ENCODE measurements around the gene SMYD3.

Gene SMYD3

GRCh38 chr1:245797592-245798348 is 709.3 kb downstream of the SMYD3 start:
- Histone ChIP-seq H3K4me3 (ENCODE audit: low read length) (no peak overlapping the region), H3K27me3 (replicated peaks; ENCODE audit: control insufficient read depth, insufficient read depth, low read length) (no peaks in the 10 kb centered on the region), H3K9me3 (ENCODE audit: control insufficient read depth, low read length) (no peaks in the 10 kb centered on the region), H3K36me3 (ENCODE audit: control insufficient read depth, insufficient read depth, low read length, severe bottlenecking) (no peaks in the 10 kb centered on the region), H3K9ac (ENCODE audit: low read length) (no peak overlapping the region), H3K4me1 (ENCODE audit: control insufficient read depth, insufficient read depth, low read length) (peaks cover 3% of the 10 kb centered on the region)
- DNase-seq (ENCODE audit: low read depth), result peak; percentile 51

DNA sequence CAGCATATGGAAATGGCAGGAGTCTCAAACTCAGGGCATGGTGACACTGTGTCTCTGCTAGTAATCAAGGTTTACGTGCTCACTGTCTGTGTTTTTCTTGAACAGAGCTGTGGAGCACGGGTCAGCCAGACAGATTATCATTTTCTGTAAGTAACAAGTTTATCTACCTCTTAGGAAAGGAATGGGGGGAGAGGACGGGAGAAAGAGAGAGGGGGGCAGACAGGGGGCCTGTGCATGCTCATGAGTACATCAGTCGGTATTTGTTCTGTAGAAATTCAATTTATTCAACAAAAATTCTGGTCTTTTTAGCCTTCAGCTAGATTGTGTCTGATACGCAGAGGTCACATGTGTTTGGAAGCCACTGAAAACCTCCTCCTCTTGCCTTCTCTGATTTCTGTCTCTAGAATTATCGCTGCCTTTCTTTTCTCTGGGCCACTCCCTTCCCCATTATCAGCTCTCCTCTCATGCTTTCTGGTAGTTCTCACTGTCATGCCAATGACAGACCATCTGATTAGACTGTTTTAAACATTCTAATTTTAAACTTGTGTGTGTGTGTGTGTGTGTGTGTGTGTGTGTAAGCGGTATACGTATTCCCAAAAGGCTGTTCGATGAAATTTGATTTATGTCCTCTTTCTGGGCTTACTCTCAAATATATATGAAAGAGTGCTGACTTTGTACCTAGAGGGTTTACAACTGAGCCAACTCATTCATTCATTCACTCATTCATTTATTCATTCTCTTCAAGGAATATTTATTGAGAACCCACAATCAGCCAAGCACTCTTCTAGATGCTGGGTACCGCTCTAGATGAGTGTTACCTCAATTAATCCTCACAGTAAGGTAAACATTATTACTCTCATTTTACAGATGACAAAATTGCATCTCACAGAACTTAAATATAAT is 715.4 kb downstream of the SMYD3 start:
- H3K36me3 ChIP-seq (ENCODE audit: control insufficient read depth, insufficient read depth, low read length, severe bottlenecking), result no peaks in the 10 kb centered on the region
- H3K4me3 ChIP-seq (ENCODE audit: low read length), result no peak overlapping the region
- peak overlapping the region; percentile 30 for H3K9ac ChIP-seq (ENCODE audit: low read length)
- no peaks in the 10 kb centered on the region for H3K27me3 ChIP-seq (replicated peaks; ENCODE audit: control insufficient read depth, insufficient read depth, low read length)
- DNase-seq (ENCODE audit: low read depth), result no peak
- H3K9me3 ChIP-seq (ENCODE audit: control insufficient read depth, low read length), result no peaks in the 10 kb centered on the region
- peaks cover 38% of the 10 kb centered on the region for H3K4me1 ChIP-seq (ENCODE audit: control insufficient read depth, insufficient read depth, low read length)

- Histone ChIP-seq H3K9ac (ENCODE audit: low read length) (peak overlapping the region; percentile 23), H3K27me3 (replicated peaks; ENCODE audit: control insufficient read depth, insufficient read depth, low read length) (no peaks in the 10 kb centered on the region), H3K36me3 (ENCODE audit: control insufficient read depth, insufficient read depth, low read length, severe bottlenecking) (no peaks in the 10 kb centered on the region), H3K9me3 (ENCODE audit: control insufficient read depth, low read length) (no peaks in the 10 kb centered on the region), H3K4me3 (ENCODE audit: low read length) (no peak overlapping the region), H3K4me1 (ENCODE audit: control insufficient read depth, insufficient read depth, low read length) (peaks cover 38% of the 10 kb centered on the region)
- peak; percentile 25 for DNase-seq (ENCODE audit: low read depth)
These were observed 716.6 kb downstream of the SMYD3 start for GRCh38 chr1:245790441-245790840.

DNA sequence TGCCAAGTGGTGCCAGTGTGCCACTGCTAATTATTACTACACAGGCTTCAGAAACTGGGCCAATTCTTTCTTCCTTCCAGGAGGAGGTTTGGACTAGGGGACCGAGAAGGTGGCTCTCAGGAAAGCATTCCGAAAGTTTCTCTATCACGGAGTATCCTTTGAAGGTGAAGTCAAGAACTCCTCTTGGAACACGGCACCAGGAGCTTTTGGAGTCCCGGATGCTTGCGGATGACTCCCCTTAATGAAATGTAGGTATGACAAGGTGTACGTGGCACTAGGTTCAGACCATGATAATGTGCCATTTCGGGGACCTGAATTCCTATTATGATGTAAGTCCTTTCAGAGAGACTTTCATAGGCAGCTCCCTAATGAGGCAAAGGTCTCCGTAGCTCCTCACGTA is 718.2 kb downstream of the SMYD3 start:
- H3K27me3 ChIP-seq (replicated peaks; ENCODE audit: control insufficient read depth, insufficient read depth, low read length), result no peaks in the 10 kb centered on the region
- DNase-seq (ENCODE audit: low read depth), result no peak
- H3K4me1 ChIP-seq (ENCODE audit: control insufficient read depth, insufficient read depth, low read length), result peaks cover 38% of the 10 kb centered on the region
- no peaks in the 10 kb centered on the region for H3K36me3 ChIP-seq (ENCODE audit: control insufficient read depth, insufficient read depth, low read length, severe bottlenecking)
- no peak overlapping the region for H3K4me3 ChIP-seq (ENCODE audit: low read length)
- H3K9me3 ChIP-seq (ENCODE audit: control insufficient read depth, low read length), result no peaks in the 10 kb centered on the region
- H3K9ac ChIP-seq (ENCODE audit: low read length), result no peak overlapping the region

DNA sequence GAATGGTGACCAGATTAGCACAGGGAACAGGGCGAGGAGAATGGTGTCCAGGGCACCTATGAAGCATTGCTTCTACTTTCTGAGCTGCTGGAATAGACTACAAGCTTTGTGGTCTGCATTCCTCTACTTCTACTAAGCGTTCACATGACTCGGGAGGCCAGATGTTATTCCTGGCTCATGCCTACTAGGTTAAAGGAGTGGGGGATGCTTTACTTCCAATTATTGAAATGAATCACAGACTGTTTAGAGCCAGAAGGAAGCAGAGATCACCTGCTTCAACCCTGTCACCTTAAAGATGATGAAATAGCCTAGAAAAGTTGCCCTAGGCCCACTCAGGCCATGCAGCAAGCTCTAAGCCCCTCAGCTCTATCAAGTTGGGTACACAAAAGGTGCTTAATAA is 718.8 kb downstream of the SMYD3 start:
- no peaks in the 10 kb centered on the region for H3K36me3 ChIP-seq (ENCODE audit: control insufficient read depth, insufficient read depth, low read length, severe bottlenecking)
- peak; percentile 93 for DNase-seq (ENCODE audit: low read depth)
- peak overlapping the region; percentile 17 for H3K4me3 ChIP-seq (ENCODE audit: low read length)
- peaks cover 38% of the 10 kb centered on the region for H3K4me1 ChIP-seq (ENCODE audit: control insufficient read depth, insufficient read depth, low read length)
- peak overlapping the region; percentile 37 for H3K9ac ChIP-seq (ENCODE audit: low read length)
- H3K27me3 ChIP-seq (replicated peaks; ENCODE audit: control insufficient read depth, insufficient read depth, low read length), result no peaks in the 10 kb centered on the region
- no peaks in the 10 kb centered on the region for H3K9me3 ChIP-seq (ENCODE audit: control insufficient read depth, low read length)

- no peak for DNase-seq (ENCODE audit: low read depth)
- H3K4me3 ChIP-seq (ENCODE audit: low read length), result no peak overlapping the region
- no peak overlapping the region for H3K9ac ChIP-seq (ENCODE audit: low read length)
- peaks cover 37% of the 10 kb centered on the region for H3K4me1 ChIP-seq (ENCODE audit: control insufficient read depth, insufficient read depth, low read length)
- no peaks in the 10 kb centered on the region for H3K36me3 ChIP-seq (ENCODE audit: control insufficient read depth, insufficient read depth, low read length, severe bottlenecking)
- H3K27me3 ChIP-seq (replicated peaks; ENCODE audit: control insufficient read depth, insufficient read depth, low read length), result no peaks in the 10 kb centered on the region
- no peaks in the 10 kb centered on the region for H3K9me3 ChIP-seq (ENCODE audit: control insufficient read depth, low read length)
These were observed 720.1 kb downstream of the SMYD3 start for GRCh38 chr1:245786948-245787347.

DNA sequence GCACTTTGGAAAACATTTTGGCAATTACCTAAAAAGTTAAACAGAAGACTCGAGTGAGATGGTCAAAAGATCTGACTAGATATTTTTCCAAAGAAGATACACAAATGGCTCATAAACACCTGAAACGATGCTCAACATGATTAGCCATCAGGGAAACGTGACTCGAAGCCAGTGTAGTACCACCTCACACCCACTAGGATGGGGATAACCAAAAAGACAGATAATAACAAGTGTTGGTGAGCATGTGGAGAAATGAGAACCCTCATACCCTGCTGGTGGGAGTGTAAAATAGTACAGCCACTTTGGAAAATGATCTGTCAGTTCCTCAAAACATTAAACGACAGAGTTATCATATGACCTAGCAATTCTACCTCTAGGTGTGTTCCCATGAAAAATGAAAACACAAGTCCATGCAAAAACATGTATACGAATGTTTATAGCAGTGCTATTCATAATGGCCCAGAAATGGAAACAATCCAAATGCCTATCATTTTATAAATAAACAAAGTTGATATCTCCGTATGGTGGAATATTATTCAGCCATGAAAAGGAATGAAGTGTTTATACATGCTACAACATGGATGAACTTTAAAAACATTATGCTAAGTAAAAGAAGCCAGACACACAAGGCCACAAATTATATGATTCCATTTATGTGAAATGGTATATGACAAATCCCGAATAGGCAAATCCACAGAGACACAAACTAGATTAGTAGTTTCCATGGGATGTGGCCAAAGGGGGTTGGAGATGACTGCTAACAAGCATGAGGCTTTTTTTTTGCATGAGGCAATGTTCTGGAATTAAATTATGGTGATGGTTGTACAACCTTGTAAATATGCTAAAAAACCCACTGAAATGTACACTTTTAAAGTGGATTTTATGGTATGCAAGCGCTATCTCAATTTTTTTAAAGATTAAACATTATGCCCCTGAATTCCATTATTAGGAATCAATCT is 727.0 kb downstream of the SMYD3 start:
- Histone ChIP-seq H3K36me3 (ENCODE audit: control insufficient read depth, insufficient read depth, low read length, severe bottlenecking) (no peaks in the 10 kb centered on the region), H3K4me3 (ENCODE audit: low read length) (no peak overlapping the region), H3K27me3 (replicated peaks; ENCODE audit: control insufficient read depth, insufficient read depth, low read length) (no peaks in the 10 kb centered on the region), H3K9me3 (ENCODE audit: control insufficient read depth, low read length) (no peaks in the 10 kb centered on the region), H3K9ac (ENCODE audit: low read length) (no peak overlapping the region), H3K4me1 (ENCODE audit: control insufficient read depth, insufficient read depth, low read length) (no peaks in the 10 kb centered on the region)
- DNase-seq (ENCODE audit: low read depth), result no peak

GRCh38 chr1:245777752-245778151 is 729.3 kb downstream of the SMYD3 start:
- Histone ChIP-seq H3K9ac (ENCODE audit: low read length) (no peak overlapping the region), H3K4me1 (ENCODE audit: control insufficient read depth, insufficient read depth, low read length) (no peaks in the 10 kb centered on the region), H3K9me3 (ENCODE audit: control insufficient read depth, low read length) (no peaks in the 10 kb centered on the region), H3K27me3 (replicated peaks; ENCODE audit: control insufficient read depth, insufficient read depth, low read length) (no peaks in the 10 kb centered on the region), H3K36me3 (ENCODE audit: control insufficient read depth, insufficient read depth, low read length, severe bottlenecking) (no peaks in the 10 kb centered on the region), H3K4me3 (ENCODE audit: low read length) (no peak overlapping the region)
- DNase-seq (ENCODE audit: low read depth), result no peak

GRCh38 chr1:245776694-245777332 is 730.3 kb downstream of the SMYD3 start:
- no peaks in the 10 kb centered on the region for H3K36me3 ChIP-seq (ENCODE audit: control insufficient read depth, insufficient read depth, low read length, severe bottlenecking)
- peaks cover 4% of the 10 kb centered on the region for H3K4me1 ChIP-seq (ENCODE audit: control insufficient read depth, insufficient read depth, low read length)
- DNase-seq (ENCODE audit: low read depth), result no peak
- no peaks in the 10 kb centered on the region for H3K9me3 ChIP-seq (ENCODE audit: control insufficient read depth, low read length)
- H3K27me3 ChIP-seq (replicated peaks; ENCODE audit: control insufficient read depth, insufficient read depth, low read length), result no peaks in the 10 kb centered on the region
- H3K9ac ChIP-seq (ENCODE audit: low read length), result no peak overlapping the region
- no peak overlapping the region for H3K4me3 ChIP-seq (ENCODE audit: low read length)

DNA sequence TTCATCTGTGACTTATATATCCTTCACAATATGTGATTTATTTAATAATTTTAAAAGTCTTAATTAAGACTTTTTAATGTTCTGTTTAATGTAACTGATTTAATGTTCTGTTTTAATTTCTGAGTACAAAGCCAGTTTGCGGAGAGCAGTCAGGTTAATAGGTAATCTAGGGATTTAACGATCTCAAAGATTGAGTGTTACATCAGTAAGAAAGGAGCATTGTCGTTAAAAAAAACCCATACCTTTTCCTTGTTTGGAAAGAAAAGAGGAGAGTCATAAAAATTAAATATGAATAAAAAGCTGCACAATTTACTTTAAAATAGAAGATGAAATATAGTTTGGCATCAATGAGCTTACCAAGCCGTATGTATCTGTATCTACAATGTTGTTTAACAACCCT is 730.9 kb downstream of the SMYD3 start:
- no peak for DNase-seq (ENCODE audit: low read depth)
- Histone ChIP-seq H3K4me3 (ENCODE audit: low read length) (no peak overlapping the region), H3K36me3 (ENCODE audit: control insufficient read depth, insufficient read depth, low read length, severe bottlenecking) (no peaks in the 10 kb centered on the region), H3K27me3 (replicated peaks; ENCODE audit: control insufficient read depth, insufficient read depth, low read length) (no peaks in the 10 kb centered on the region), H3K4me1 (ENCODE audit: control insufficient read depth, insufficient read depth, low read length) (peaks cover 9% of the 10 kb centered on the region), H3K9me3 (ENCODE audit: control insufficient read depth, low read length) (no peaks in the 10 kb centered on the region), H3K9ac (ENCODE audit: low read length) (no peak overlapping the region)

Measured in adipocyte (in vitro differentiated cells).